ENCODE data around the gene YDJC. TPM values are rescaled to one million over a fixed set of nuclear protein-coding genes. Genes with fewer than 3 reads are reported as not detected.

The YDJC gene
- total and polyA plus RNA-seq, 2 experiments from 2014 or later: 53.3 to 83.7 TPM

DNA sequence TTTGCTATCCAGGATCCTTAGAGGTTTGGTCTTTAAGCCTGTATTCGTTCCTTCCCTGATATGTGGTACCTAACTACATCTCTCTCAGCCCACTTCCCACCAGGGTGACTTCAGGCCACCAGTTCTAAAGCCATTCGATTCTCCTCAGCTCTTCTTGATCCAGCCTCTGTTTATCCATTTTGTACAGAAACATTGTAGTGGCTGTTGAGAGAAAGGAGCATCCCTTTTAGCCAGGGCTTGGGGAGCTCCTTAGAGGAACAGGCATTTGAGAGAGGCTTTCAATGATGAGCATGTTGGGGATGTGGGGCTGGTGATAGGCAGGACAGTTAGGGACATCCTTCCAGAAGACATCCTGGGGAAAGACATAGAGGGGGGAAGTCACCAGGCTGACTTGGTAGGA lies 44.4 kb downstream of the YDJC start:
- ATAC-seq: no peak
- no peak overlapping the region for H3K27ac Mint-ChIP-seq
- peaks cover 22% of the 10 kb centered on the region for H3K4me1 Mint-ChIP-seq
- H3F3A ChIP-seq (replicated peaks; ENCODE audit: low read depth): 0 out of 2 replicates have a peak, but pooled peaks cover 7% of the 10 kb centered on the region
- H3K36me3 Mint-ChIP-seq (ENCODE audit: low read depth): no peaks in the 10 kb centered on the region; the same call in 2 of the 3 replicates
- no peak overlapping the region for H3K27ac ChIP-seq (ENCODE audit: low read depth)
- no peak overlapping the region for H3K4me3 Mint-ChIP-seq
- H3K36me3 ChIP-seq (ENCODE audit: insufficient read depth): no peaks in the 10 kb centered on the region
- no peaks in the 10 kb centered on the region for H3K9me2 ChIP-seq (ENCODE audit: insufficient read depth)
- peaks cover 100% of the 10 kb centered on the region for H3K79me2 ChIP-seq (replicated peaks; ENCODE audit: insufficient read depth)
- no peaks in the 10 kb centered on the region; the same call in none of the 2 replicates for H3K4me1 ChIP-seq (ENCODE audit: insufficient read depth)
- TF ChIP-seq STAT1 (IDR thresholded peaks at IDR 0.05; ENCODE audit: unreplicated experiment) (no peak), NANOG (IDR thresholded peaks at IDR 0.05; ENCODE audit: borderline replicate concordance) (no peak), JUNB (IDR thresholded peaks at IDR 0.05; ENCODE audit: unreplicated experiment) (no peak), ZNF331 (CRISPR knock-in tag; IDR thresholded peaks at IDR 0.05; ENCODE audit: low read depth) (no peak), CREB1 (CRISPR knock-in tag; IDR thresholded peaks at IDR 0.05; ENCODE audit: low read depth) (no peak), EZH2phosphoT487 (IDR thresholded peaks at IDR 0.05; ENCODE audit: unreplicated experiment) (no peak), POLR2AphosphoS5 (IDR thresholded peaks at IDR 0.05; ENCODE audit: low read depth) (no peak), EZH2 (IDR thresholded peaks at IDR 0.05; ENCODE audit: low read depth, unreplicated experiment) (no peak), ZNF114 (CRISPR knock-in tag; IDR thresholded peaks at IDR 0.05) (no peak)
- TF ChIP-seq, protein P1, sequence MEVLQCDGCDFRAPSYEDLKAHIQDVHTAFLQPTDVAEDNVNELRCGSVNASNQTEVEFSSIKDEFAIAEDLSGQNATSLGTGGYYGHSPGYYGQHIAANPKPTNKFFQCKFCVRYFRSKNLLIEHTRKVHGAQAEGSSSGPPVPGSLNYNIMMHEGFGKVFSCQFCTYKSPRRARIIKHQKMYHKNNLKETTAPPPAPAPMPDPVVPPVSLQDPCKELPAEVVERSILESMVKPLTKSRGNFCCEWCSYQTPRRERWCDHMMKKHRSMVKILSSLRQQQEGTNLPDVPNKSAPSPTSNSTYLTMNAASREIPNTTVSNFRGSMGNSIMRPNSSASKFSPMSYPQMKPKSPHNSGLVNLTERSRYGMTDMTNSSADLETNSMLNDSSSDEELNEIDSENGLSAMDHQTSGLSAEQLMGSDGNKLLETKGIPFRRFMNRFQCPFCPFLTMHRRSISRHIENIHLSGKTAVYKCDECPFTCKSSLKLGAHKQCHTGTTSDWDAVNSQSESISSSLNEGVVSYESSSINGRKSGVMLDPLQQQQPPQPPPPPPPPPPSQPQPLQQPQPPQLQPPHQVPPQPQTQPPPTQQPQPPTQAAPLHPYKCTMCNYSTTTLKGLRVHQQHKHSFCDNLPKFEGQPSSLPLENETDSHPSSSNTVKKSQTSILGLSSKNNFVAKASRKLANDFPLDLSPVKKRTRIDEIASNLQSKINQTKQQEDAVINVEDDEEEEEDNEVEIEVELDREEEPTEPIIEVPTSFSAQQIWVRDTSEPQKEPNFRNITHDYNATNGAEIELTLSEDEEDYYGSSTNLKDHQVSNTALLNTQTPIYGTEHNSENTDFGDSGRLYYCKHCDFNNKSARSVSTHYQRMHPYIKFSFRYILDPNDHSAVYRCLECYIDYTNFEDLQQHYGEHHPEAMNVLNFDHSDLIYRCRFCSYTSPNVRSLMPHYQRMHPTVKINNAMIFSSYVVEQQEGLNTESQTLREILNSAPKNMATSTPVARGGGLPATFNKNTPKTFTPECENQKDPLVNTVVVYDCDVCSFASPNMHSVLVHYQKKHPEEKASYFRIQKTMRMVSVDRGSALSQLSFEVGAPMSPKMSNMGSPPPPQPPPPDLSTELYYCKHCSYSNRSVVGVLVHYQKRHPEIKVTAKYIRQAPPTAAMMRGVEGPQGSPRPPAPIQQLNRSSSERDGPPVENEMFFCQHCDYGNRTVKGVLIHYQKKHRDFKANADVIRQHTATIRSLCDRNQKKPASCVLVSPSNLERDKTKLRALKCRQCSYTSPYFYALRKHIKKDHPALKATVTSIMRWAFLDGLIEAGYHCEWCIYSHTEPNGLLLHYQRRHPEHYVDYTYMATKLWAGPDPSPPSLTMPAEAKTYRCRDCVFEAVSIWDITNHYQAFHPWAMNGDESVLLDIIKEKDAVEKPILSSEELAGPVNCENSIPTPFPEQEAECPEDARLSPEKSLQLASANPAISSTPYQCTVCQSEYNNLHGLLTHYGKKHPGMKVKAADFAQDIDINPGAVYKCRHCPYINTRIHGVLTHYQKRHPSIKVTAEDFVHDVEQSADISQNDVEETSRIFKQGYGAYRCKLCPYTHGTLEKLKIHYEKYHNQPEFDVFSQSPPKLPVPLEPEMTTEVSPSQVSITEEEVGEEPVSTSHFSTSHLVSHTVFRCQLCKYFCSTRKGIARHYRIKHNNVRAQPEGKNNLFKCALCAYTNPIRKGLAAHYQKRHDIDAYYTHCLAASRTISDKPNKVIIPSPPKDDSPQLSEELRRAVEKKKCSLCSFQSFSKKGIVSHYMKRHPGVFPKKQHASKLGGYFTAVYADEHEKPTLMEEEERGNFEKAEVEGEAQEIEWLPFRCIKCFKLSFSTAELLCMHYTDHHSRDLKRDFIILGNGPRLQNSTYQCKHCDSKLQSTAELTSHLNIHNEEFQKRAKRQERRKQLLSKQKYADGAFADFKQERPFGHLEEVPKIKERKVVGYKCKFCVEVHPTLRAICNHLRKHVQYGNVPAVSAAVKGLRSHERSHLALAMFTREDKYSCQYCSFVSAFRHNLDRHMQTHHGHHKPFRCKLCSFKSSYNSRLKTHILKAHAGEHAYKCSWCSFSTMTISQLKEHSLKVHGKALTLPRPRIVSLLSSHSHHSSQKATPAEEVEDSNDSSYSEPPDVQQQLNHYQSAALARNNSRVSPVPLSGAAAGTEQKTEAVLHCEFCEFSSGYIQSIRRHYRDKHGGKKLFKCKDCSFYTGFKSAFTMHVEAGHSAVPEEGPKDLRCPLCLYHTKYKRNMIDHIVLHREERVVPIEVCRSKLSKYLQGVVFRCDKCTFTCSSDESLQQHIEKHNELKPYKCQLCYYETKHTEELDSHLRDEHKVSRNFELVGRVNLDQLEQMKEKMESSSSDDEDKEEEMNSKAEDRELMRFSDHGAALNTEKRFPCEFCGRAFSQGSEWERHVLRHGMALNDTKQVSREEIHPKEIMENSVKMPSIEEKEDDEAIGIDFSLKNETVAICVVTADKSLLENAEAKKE (CRISPR knock-in tag; IDR thresholded peaks at IDR 0.05): no peak
- TF ChIP-seq, protein P2, sequence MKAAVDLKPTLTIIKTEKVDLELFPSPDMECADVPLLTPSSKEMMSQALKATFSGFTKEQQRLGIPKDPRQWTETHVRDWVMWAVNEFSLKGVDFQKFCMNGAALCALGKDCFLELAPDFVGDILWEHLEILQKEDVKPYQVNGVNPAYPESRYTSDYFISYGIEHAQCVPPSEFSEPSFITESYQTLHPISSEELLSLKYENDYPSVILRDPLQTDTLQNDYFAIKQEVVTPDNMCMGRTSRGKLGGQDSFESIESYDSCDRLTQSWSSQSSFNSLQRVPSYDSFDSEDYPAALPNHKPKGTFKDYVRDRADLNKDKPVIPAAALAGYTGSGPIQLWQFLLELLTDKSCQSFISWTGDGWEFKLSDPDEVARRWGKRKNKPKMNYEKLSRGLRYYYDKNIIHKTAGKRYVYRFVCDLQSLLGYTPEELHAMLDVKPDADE (IDR thresholded peaks at IDR 0.05): no peak
- TF ChIP-seq, protein P3, sequence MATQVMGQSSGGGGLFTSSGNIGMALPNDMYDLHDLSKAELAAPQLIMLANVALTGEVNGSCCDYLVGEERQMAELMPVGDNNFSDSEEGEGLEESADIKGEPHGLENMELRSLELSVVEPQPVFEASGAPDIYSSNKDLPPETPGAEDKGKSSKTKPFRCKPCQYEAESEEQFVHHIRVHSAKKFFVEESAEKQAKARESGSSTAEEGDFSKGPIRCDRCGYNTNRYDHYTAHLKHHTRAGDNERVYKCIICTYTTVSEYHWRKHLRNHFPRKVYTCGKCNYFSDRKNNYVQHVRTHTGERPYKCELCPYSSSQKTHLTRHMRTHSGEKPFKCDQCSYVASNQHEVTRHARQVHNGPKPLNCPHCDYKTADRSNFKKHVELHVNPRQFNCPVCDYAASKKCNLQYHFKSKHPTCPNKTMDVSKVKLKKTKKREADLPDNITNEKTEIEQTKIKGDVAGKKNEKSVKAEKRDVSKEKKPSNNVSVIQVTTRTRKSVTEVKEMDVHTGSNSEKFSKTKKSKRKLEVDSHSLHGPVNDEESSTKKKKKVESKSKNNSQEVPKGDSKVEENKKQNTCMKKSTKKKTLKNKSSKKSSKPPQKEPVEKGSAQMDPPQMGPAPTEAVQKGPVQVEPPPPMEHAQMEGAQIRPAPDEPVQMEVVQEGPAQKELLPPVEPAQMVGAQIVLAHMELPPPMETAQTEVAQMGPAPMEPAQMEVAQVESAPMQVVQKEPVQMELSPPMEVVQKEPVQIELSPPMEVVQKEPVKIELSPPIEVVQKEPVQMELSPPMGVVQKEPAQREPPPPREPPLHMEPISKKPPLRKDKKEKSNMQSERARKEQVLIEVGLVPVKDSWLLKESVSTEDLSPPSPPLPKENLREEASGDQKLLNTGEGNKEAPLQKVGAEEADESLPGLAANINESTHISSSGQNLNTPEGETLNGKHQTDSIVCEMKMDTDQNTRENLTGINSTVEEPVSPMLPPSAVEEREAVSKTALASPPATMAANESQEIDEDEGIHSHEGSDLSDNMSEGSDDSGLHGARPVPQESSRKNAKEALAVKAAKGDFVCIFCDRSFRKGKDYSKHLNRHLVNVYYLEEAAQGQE (IDR thresholded peaks at IDR 0.05; ENCODE audit: unreplicated experiment): no peak
- TF ChIP-seq, protein P4, sequence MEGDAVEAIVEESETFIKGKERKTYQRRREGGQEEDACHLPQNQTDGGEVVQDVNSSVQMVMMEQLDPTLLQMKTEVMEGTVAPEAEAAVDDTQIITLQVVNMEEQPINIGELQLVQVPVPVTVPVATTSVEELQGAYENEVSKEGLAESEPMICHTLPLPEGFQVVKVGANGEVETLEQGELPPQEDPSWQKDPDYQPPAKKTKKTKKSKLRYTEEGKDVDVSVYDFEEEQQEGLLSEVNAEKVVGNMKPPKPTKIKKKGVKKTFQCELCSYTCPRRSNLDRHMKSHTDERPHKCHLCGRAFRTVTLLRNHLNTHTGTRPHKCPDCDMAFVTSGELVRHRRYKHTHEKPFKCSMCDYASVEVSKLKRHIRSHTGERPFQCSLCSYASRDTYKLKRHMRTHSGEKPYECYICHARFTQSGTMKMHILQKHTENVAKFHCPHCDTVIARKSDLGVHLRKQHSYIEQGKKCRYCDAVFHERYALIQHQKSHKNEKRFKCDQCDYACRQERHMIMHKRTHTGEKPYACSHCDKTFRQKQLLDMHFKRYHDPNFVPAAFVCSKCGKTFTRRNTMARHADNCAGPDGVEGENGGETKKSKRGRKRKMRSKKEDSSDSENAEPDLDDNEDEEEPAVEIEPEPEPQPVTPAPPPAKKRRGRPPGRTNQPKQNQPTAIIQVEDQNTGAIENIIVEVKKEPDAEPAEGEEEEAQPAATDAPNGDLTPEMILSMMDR (conservative IDR thresholded peaks at IDR 0.05; ENCODE audit: low read depth in 2 of 2): no peak
- peaks cover 10% of the 10 kb centered on the region for H3K27me3 Mint-ChIP-seq (ENCODE audit: insufficient read depth, low read depth, poor library complexity)
- H2AFZ ChIP-seq: no peak overlapping the region
- no peak overlapping the region for H3K4me3 ChIP-seq
- no peaks in the 10 kb centered on the region for H3K27me3 ChIP-seq (ENCODE audit: insufficient read depth)
- DNase-seq (ENCODE audit: low spot score): no peak
- H4K20me1 ChIP-seq (replicated peaks; ENCODE audit: insufficient read depth): peaks cover 84% of the 10 kb centered on the region
- H3K9me3 Mint-ChIP-seq: no peaks in the 10 kb centered on the region
- no peak overlapping the region for H3K4me2 ChIP-seq
